IMR-90 (cell line): ENCODE data around the gene ASCL5.

Experiments used
- BHLHE40 ChIP-seq: fragments of 150-350 bp; IDR thresholded peaks from 2 replicates; pipeline ENCODE4 v1.6.1; 2016; ENCODE audit warnings: mild to moderate bottlenecking, low read depth, low read length
- CEBPB ChIP-seq: IDR thresholded peaks from 2 replicates; pipeline ENCODE4 v1.6.1; 2012; ENCODE audit warnings: low read depth, low read length, improper control_type of control experiment
- CTCF ChIP-seq: conservative IDR thresholded peaks from 2 replicates; pipeline ENCODE4 v1.5.1; 2012; ENCODE audit warnings: mild to moderate bottlenecking, low read depth, low read length, improper control_type of control experiment
- MAFK ChIP-seq: IDR thresholded peaks from 2 replicates; pipeline ENCODE4 v1.6.1; 2012; ENCODE audit warnings: low read depth, low read length, improper control_type of control experiment
- POLR2A ChIP-seq: IDR thresholded peaks from 2 replicates; pipeline ENCODE4 v1.6.1; 2012; ENCODE audit warnings: mild to moderate bottlenecking, low read depth, low read length

GRCh38 chr1:201155354-201155753 is 28.4 kb upstream of the ASCL5 start:
- TF ChIP-seq POLR2A: no peak
- no peak for TF ChIP-seq CTCF
- TF ChIP-seq CEBPB: no peak
- TF ChIP-seq BHLHE40: no peak
- no peak for TF ChIP-seq MAFK
